GM18519 (cell line): ENCODE measurements around the gene POU4F3.

ENCODE experiments used
- ATAC-seq: cut with Tn5 transposase; IDR thresholded peaks from one replicate; pipeline ENCODE4 v1.9.1; 2021; ENCODE audit warnings: mild to moderate bottlenecking, moderate library complexity; ENCODE audit not compliant: unreplicated experiment, low FRiP score

Gene POU4F3

GRCh38 chr5:146390469-146390868 is 51.8 kb downstream of the POU4F3 start:
- no peak for ATAC-seq
